HS-27A (cell line): Measurements from ENCODE around the gene RAB2B.

ENCODE experiments used
- DNase-seq: peaks from one replicate; pipeline ENCODE4 v3.0.0-alpha.2; 2012; ENCODE audit warnings: low read depth, missing footprints

The RAB2B gene

GRCh38 chr14:21476925-21477681, at the start of gene RAB2B, which contains the start of gene TOX4:
Gene RAB2B (minus strand): TSS chr14:21476959. CDS start chr14:21476872, 87 bp downstream.
Gene TOX4 (plus strand): TSS chr14:21477195. CDS start chr14:21477279, 84 bp downstream.
- DNase-seq, result peak; percentile 96

GRCh38 chr14:21525962-21526671, 49.4 kb upstream of the RAB2B start, which contains the start of gene SALL2:
Gene SALL2 (minus strand): TSS chr14:21526346. CDS start chr14:21526127, 219 bp downstream.
- no peak for DNase-seq

- DNase-seq, result no peak
These were observed 48.8 kb upstream of the RAB2B start for GRCh38 chr14:21525571-21525961.

GRCh38 chr14:21524575-21525490, 48.1 kb upstream of the RAB2B start:
- no peak for DNase-seq

GRCh38 chr14:21523203-21523602, 46.4 kb upstream of the RAB2B start:
- DNase-seq, result no peak

GRCh38 chr14:21521501-21521900, 44.7 kb upstream of the RAB2B start:
- peak; percentile 20 for DNase-seq

- no peak for DNase-seq
These were observed 44.0 kb upstream of the RAB2B start for GRCh38 chr14:21520767-21521166.

GRCh38 chr14:21518725-21519124, 42.0 kb upstream of the RAB2B start:
- DNase-seq, result no peak

GRCh38 chr14:21514341-21514740, 37.6 kb upstream of the RAB2B start:
- DNase-seq, result no peak

- DNase-seq, result peak; percentile 98
These were observed 34.2 kb upstream of the RAB2B start, which contains the start of gene METTL3 for GRCh38 chr14:21510735-21511657. Gene METTL3 (minus strand): TSS chr14:21511340. CDS start chr14:21511223, 117 bp downstream.

GRCh38 chr14:21509432-21510143, 32.8 kb upstream of the RAB2B start:
- DNase-seq, result no peak

- DNase-seq, result no peak
These were observed 29.8 kb upstream of the RAB2B start for GRCh38 chr14:21506557-21506956.

- no peak for DNase-seq
These were observed 28.3 kb upstream of the RAB2B start for GRCh38 chr14:21505012-21505553.

- DNase-seq, result no peak
These were observed 26.6 kb upstream of the RAB2B start for GRCh38 chr14:21503376-21503775.

- no peak for DNase-seq
These were observed 24.8 kb upstream of the RAB2B start for GRCh38 chr14:21501568-21501967.

GRCh38 chr14:21498540-21499526, 22.1 kb upstream of the RAB2B start:
- no peak for DNase-seq

GRCh38 chr14:21496453-21496852, 19.7 kb upstream of the RAB2B start:
- DNase-seq, result no peak

- DNase-seq, result no peak
These were observed 18.4 kb upstream of the RAB2B start for GRCh38 chr14:21494902-21495762.
